Kidney (tissue), 14 donors: ENCODE data around the gene HSPB7. TPM values are rescaled to one million over a fixed set of nuclear protein-coding genes. Genes with fewer than 3 reads are reported as not detected.
"Not testable (repeated sequence)": the region's sequence is repeated elsewhere in the genome, so short reads cannot be mapped to it uniquely, and the experiment has no call there.

ENCODE experiments used
- DNase-seq, 5 donors: peaks; one replicate each; pipeline ENCODE4 v3.0.0-alpha.2; 2013 to 2020
- FAIRE-seq: peaks from 2 replicates; lab custom pipeline; 2012; peaks lifted over from hg19 to GRCh38; lab: Jason Lieb, UNC
- H3K27ac ChIP-seq, 2 donors: one replicate each; pipeline ENCODE4 v1.7.0; 2013; ENCODE audit warnings: low read depth in 2 of 2, low read length in 2 of 2, inconsistent platforms in 1 of 2
- H3K27me3 ChIP-seq: one replicate; pipeline ENCODE4 v1.7.1; 2013; ENCODE audit warnings: low read length, inconsistent platforms; ENCODE audit not compliant: control insufficient read depth, insufficient read depth
- H3K36me3 ChIP-seq, 3 donors: one replicate each; pipeline versions ENCODE4 v1.7.0 to v1.7.1; 2013; ENCODE audit warnings: low read length in 3 of 3, control low read depth in 1 of 3, inconsistent platforms in 1 of 3; ENCODE audit not compliant: insufficient read depth in 3 of 3, control insufficient read depth in 2 of 3
- H3K4me1 ChIP-seq, 3 donors: one replicate each; pipeline versions ENCODE4 v1.7.0 to v1.7.1; 2013; ENCODE audit warnings: low read length in 3 of 3, inconsistent platforms in 1 of 3, low read depth in 1 of 3; ENCODE audit not compliant: control insufficient read depth in 2 of 3, insufficient read depth in 2 of 3
- H3K4me3 ChIP-seq, 3 donors: one replicate each; pipeline versions ENCODE4 v1.7.0 to v1.8.1; 2013; ENCODE audit warnings: low read length in 3 of 3, control low read depth in 1 of 3, inconsistent platforms in 1 of 3
- H3K9ac ChIP-seq, 3 donors: one replicate each; pipeline versions ENCODE4 v1.7.0 to v1.7.1; 2013; ENCODE audit warnings: low read length in 3 of 3, control low read depth in 1 of 3, inconsistent platforms in 1 of 3
- H3K9me3 ChIP-seq, 3 donors: one replicate each; pipeline versions ENCODE4 v1.7.0 to v1.7.1; 2013; ENCODE audit warnings: low read length in 3 of 3, control low read depth in 1 of 3, inconsistent platforms in 1 of 3; ENCODE audit not compliant: control insufficient read depth in 2 of 3, insufficient read depth in 1 of 3
- intact Hi-C: fragments of 100-400 bp; cut with DNase I; formaldehyde crosslinking; loops from one replicate; pipeline ENCODE4 v1.11.1; 2022
- polyA plus RNA-seq: library from polyadenylated mRNA; stranded (reverse); fragments of 350-450 nt; fragmentation: Illumina TruSeq; extraction: RNeasy Lipid Tissue Mini Kit (QIAGEN cat#74804); gene quantifications from one replicate; pipeline ENCODE4 v1.2.3, GENCODE V29; 2014; ENCODE audit warnings: low read depth, low replicate concordance; ENCODE audit not compliant: insufficient read depth
- total RNA-seq: library from RNA; stranded (reverse); fragmentation: NEBNext Ultra II Directional; extraction: Animal tissue kit (Norgen Biotek cat#: 25700); gene quantifications from one replicate; pipeline ENCODE4 v1.2.1, GENCODE V29; 2021
- TF ChIP-seq, protein P1 (sequence below): IDR thresholded peaks from 3 replicates; pipeline ENCODE4 v1.5.1; 2012; ENCODE audit warnings: mild to moderate bottlenecking, moderate library complexity, borderline replicate concordance; ENCODE audit not compliant: insufficient read depth; ENCODE audit errors: extremely low read depth
- donor health status: control.
- donor health status: control.
- donor health status: control.
- donor health status: control.
- donor health status: control.
- donor health status: DM: yes; HTN: yes; CAD: no.
- donor health status: Normal renal cell carcinoma (clear cell type).

Gene HSPB7
- total and polyA plus RNA-seq, 2 donors from 2014 or later, result 17.0 to 29.1 TPM

DNA sequence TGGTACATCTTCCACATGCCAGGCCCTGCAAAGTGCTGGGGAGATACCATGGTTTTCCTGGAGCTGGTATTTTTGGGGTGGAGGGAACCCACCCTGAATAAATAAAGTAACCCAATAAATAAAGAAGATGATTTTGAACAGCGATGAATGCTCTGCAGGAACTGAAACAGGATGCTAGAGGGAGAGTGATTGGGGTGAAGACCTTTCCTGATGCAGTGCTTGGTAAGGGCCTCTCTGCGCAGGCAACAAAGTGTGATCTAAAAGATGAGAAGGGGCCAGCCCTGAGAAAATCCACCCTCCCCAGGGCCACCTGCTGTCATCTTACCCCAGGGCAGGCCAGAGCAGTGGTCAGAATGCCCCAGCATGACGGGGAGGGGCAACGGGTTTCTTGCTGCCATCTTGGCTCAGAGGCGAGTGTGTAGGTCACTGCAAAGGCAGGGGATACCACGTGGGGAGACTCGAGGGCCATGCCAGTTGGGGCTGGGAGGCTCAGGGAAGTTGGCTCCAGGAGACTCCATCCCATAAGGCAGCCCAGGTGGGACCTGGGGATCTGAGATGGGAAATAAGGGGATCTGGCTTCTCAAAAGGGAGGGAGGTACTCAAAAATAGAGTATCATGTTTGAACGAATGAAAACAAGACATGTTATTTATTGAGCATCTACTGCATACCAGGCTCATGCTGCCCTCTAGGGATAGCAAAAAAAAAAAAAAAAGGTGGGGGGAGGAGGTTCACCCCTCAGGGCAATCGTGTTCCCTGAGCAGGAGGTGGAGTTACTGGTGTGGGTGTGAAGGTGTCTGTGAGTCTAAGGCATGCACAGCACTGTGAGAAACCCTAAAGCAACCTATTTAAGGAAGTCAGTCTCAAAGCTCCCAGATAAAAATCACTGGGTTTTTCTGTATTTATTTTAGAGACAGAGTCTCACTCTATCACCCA lies 11.0 kb downstream of the HSPB7 start:
- Histone ChIP-seq H3K27me3 (no peaks in the 10 kb centered on the region), H3K4me3 (no peak overlapping the region), H3K27ac (no peak overlapping the region), H3K9me3 (no peaks in the 10 kb centered on the region), H3K36me3 (no peaks in the 10 kb centered on the region), H3K4me1 (no peaks in the 10 kb centered on the region), H3K9ac (no peak overlapping the region)
- DNase-seq (peak in 1 of 5 donors; percentile 62), FAIRE-seq (no peak)
- intact Hi-C loops, result loop anchor here (10.0 kb wide), 1 partner anchor 48 kb away; no protein-coding TSS in a partner anchor
- TF ChIP-seq, protein P1, sequence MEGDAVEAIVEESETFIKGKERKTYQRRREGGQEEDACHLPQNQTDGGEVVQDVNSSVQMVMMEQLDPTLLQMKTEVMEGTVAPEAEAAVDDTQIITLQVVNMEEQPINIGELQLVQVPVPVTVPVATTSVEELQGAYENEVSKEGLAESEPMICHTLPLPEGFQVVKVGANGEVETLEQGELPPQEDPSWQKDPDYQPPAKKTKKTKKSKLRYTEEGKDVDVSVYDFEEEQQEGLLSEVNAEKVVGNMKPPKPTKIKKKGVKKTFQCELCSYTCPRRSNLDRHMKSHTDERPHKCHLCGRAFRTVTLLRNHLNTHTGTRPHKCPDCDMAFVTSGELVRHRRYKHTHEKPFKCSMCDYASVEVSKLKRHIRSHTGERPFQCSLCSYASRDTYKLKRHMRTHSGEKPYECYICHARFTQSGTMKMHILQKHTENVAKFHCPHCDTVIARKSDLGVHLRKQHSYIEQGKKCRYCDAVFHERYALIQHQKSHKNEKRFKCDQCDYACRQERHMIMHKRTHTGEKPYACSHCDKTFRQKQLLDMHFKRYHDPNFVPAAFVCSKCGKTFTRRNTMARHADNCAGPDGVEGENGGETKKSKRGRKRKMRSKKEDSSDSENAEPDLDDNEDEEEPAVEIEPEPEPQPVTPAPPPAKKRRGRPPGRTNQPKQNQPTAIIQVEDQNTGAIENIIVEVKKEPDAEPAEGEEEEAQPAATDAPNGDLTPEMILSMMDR, result no peak

DNA sequence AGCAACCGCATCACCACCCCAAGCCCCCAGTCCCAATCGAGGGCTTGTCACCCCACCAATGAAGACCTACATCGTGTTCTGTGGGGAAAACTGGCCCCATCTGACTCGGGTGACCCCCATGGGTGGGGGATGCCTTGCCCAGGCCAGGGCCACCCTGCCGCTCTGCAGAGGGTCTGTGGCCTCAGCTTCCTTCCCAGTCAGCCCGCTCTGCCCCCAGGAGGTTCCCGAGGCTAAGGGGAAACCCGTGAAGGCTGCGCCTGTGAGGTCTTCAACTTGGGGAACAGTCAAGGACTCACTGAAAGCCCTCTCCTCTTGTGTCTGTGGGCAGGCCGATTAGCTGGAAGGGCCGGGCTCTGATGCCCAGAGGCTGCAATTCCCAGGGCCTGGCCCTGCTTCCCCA lies 11.8 kb downstream of the HSPB7 start:
- TF ChIP-seq, protein P1, result no peak
- H3K27me3 ChIP-seq, result no peaks in the 10 kb centered on the region
- H3K9ac ChIP-seq, result no peak overlapping the region
- no peak overlapping the region for H3K27ac ChIP-seq
- no peak overlapping the region for H3K4me3 ChIP-seq
- DNase-seq, result peak in 1 of 5 donors; percentile 66
- no peaks in the 10 kb centered on the region for H3K36me3 ChIP-seq
- no peaks in the 10 kb centered on the region for H3K4me1 ChIP-seq
- H3K9me3 ChIP-seq, result no peaks in the 10 kb centered on the region
- FAIRE-seq, result no peak
- intact Hi-C loops, result loop anchor here (10.0 kb wide), 1 partner anchor 49 kb away; no protein-coding TSS in a partner anchor

DNA sequence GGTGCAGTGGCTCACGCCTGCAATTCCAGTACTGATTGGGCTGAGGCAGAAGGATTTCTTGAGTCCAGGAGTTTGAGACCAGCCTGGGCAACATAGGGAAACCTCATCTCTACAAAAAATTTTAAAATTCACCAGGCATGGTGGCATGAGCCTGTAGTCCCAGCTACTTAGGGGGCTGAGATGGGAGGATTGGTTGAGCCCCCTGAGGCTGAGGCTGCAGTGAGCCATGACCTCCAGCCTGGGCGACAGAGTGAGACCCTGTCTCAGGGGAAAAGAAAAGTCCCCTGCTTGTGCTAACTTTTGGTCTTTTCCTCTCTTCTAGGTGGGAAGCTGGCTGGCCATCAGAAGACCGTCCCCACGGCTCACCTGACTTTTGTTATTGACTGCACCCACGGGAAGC lies 12.2 kb downstream of the HSPB7 start:
- Histone ChIP-seq H3K4me1 (no peaks in the 10 kb centered on the region), H3K4me3 (no peak overlapping the region), H3K36me3 (no peaks in the 10 kb centered on the region), H3K27me3 (no peaks in the 10 kb centered on the region), H3K27ac (no peak overlapping the region), H3K9me3 (no peaks in the 10 kb centered on the region), H3K9ac (no peak overlapping the region)
- no peak for FAIRE-seq
- TF ChIP-seq, protein P1, result no peak
- intact Hi-C loops, result loop anchor here (10.0 kb wide), 1 partner anchor 49 kb away; no protein-coding TSS in a partner anchor
- no peak for DNase-seq

DNA sequence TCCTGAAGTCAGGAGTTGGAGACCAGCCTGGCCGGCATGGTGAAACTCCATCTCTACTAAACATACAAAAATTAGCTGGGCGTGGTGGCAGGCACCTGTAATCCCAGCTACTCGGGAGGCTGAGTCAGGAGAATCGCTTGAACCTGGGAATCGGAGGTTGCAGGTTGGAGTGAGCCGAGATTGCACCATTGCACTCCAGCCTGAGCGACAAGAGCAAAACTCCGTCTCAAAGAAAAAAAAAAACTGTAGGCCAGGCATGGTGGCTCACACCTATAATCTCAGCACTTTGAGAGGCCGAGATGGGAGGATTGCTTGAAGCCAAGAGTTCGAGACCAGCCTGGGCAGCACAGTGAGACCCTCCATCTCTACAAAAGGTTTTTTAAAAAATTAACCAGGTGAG lies 16.6 kb downstream of the HSPB7 start:
- not testable (repeated sequence) for H3K9ac ChIP-seq, H3K4me1 ChIP-seq, H3K4me3 ChIP-seq, H3K27ac ChIP-seq, H3K36me3 ChIP-seq, H3K27me3 ChIP-seq, FAIRE-seq, H3K9me3 ChIP-seq
- peak in 1 of 5 donors; percentile 9 for DNase-seq
- intact Hi-C loops, result loop anchor here (10.0 kb wide), 1 partner anchor 54 kb away; no protein-coding TSS in a partner anchor
